ENCODE measurements around the gene KCNK16. TPM values are rescaled to one million over a fixed set of nuclear protein-coding genes. Genes with fewer than 3 reads are reported as not detected.

KCNK16 gene
- total and polyA plus RNA-seq, 10 of the 15 experiments (the other 5 are each of a cell fraction or from before 2014, with no cell fraction given) = not detected

- Histone ChIP-seq H3K4me1 (ENCODE audit: control insufficient read depth, insufficient read depth, low read length) (no peaks in the 10 kb centered on the region), H3K9me3 (replicated peaks; ENCODE audit: control insufficient read depth, insufficient read depth, low read length) (no peaks in the 10 kb centered on the region), H3K27ac (ENCODE audit: control insufficient read depth, insufficient read depth) (no peak overlapping the region), H2AFZ (ENCODE audit: control insufficient read depth, low read depth, low read length) (no peak overlapping the region), H3K4me2 (ENCODE audit: control insufficient read depth, insufficient read depth) (no peak overlapping the region), H3K36me3 (ENCODE audit: control insufficient read depth in 2 of 2, insufficient read depth in 2 of 2, low read length in 1 of 2) (no peaks in the 10 kb centered on the region), H3K79me2 (ENCODE audit: control insufficient read depth, insufficient read depth, low read length) (no peaks in the 10 kb centered on the region), H3K9ac (ENCODE audit: control insufficient read depth, insufficient read depth, low read length) (no peak overlapping the region), H3K4me3 (no peak overlapping the region), H3K27me3 (replicated peaks in 1 of 2; ENCODE audit: control insufficient read depth in 2 of 2, insufficient read depth in 2 of 2, low read length in 1 of 2) (peaks cover 10 to 14% of the 10 kb centered on the region in 2 experiments), H4K20me1 (ENCODE audit: control insufficient read depth, insufficient read depth) (no peaks in the 10 kb centered on the region)
- no TSS peak for BruUV-seq (replicated peaks)
- no peak for ATAC-seq
- ChIA-PET POLR2A (no interaction called here), CTCF (no interaction called here), SMC1A (ENCODE audit: uncharacterized antibody, unreplicated experiment) (no interaction called here), RAD21 (ENCODE audit: unreplicated experiment) (no interaction called here)
- no peak for DNase-seq (ENCODE audit: low read depth, low spot score)
- intact Hi-C loops (cut with micrococcal nuclease; ENCODE audit: unreplicated experiment) (no loop called here), in situ Hi-C loops (cut with MboI) (no loop called here)
- no peak for TF ChIP-seq MEF2A (IDR thresholded peaks at IDR 0.05; ENCODE audit: insufficient read depth, low read depth, low read length)
- TF ChIP-seq TBL1XR1 (IDR thresholded peaks at IDR 0.05; ENCODE audit: low read depth, low read length) = no peak
- no peak for TF ChIP-seq GABPA (IDR thresholded peaks at IDR 0.05; ENCODE audit: low read depth)
- TF ChIP-seq MTA2 (IDR thresholded peaks at IDR 0.05; ENCODE audit: low read depth) = no peak
- TF ChIP-seq USF2 (IDR thresholded peaks at IDR 0.05; ENCODE audit: borderline replicate concordance, low read depth, low read length) = no peak
- TF ChIP-seq BRCA1 (IDR thresholded peaks at IDR 0.05; ENCODE audit: low read depth, low read length) = no peak
- TF ChIP-seq, protein P1, sequence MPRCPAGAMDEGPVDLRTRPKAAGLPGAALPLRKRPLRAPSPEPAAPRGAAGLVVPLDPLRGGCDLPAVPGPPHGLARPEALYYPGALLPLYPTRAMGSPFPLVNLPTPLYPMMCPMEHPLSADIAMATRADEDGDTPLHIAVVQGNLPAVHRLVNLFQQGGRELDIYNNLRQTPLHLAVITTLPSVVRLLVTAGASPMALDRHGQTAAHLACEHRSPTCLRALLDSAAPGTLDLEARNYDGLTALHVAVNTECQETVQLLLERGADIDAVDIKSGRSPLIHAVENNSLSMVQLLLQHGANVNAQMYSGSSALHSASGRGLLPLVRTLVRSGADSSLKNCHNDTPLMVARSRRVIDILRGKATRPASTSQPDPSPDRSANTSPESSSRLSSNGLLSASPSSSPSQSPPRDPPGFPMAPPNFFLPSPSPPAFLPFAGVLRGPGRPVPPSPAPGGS (IDR thresholded peaks at IDR 0.05; ENCODE audit: borderline replicate concordance, insufficient read depth, low read depth, low read length, poor library complexity, severe bottlenecking) = no peak
- TF ChIP-seq CBFB (IDR thresholded peaks at IDR 0.05; ENCODE audit: low read depth) = no peak
- no peak for TF ChIP-seq EZH2 (IDR thresholded peaks at IDR 0.05; ENCODE audit: borderline replicate concordance, control insufficient read depth, low read depth, low read length)
- TF ChIP-seq, protein P2, sequence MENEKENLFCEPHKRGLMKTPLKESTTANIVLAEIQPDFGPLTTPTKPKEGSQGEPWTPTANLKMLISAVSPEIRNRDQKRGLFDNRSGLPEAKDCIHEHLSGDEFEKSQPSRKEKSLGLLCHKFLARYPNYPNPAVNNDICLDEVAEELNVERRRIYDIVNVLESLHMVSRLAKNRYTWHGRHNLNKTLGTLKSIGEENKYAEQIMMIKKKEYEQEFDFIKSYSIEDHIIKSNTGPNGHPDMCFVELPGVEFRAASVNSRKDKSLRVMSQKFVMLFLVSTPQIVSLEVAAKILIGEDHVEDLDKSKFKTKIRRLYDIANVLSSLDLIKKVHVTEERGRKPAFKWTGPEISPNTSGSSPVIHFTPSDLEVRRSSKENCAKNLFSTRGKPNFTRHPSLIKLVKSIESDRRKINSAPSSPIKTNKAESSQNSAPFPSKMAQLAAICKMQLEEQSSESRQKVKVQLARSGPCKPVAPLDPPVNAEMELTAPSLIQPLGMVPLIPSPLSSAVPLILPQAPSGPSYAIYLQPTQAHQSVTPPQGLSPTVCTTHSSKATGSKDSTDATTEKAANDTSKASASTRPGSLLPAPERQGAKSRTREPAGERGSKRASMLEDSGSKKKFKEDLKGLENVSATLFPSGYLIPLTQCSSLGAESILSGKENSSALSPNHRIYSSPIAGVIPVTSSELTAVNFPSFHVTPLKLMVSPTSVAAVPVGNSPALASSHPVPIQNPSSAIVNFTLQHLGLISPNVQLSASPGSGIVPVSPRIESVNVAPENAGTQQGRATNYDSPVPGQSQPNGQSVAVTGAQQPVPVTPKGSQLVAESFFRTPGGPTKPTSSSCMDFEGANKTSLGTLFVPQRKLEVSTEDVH (IDR thresholded peaks at IDR 0.05; ENCODE audit: low read depth, partially characterized antibody) = no peak
- TF ChIP-seq ZNF622 (IDR thresholded peaks at IDR 0.05) = no peak
- TF ChIP-seq SREBF2 (IDR thresholded peaks at IDR 0.05; ENCODE audit: low read length) = no peak
- 6% methylated on average over 3 of the region's 3 CpGs for WGBS (ENCODE audit: insufficient coverage, insufficient replicate concordance, low lambda C conversion rate, missing lambda C conversion rate)
- FAIRE-seq = no peak
These were observed 5.2 kb downstream of the KCNK16 start for GRCh38 chr6:39317256-39317655.

All from GM12878 (cell line).